GM12891 (cell line): ENCODE results near the gene ZFP91.
"Not testable (repeated sequence)": the region's sequence is repeated elsewhere in the genome, so short reads cannot be mapped to it uniquely, and the experiment has no call there.

Experiments
- PAX5 ChIP-seq: IDR thresholded peaks from 2 replicates; pipeline ENCODE4 v1.6.1; 2011; ENCODE audit warnings: low read length, moderate library complexity, mild to moderate bottlenecking; ENCODE audit not compliant: insufficient read depth, severe bottlenecking
- POLR2A ChIP-seq: IDR thresholded peaks from 2 replicates; pipeline ENCODE4 v1.6.1; 2011; ENCODE audit warnings: low read depth, low read length, control low read depth
- POLR2AphosphoS5 ChIP-seq: IDR thresholded peaks from 2 replicates; pipeline ENCODE4 v1.6.1; 2011; ENCODE audit warnings: low read depth, low read length, control low read depth
- POU2F2 ChIP-seq: IDR thresholded peaks from 2 replicates; pipeline ENCODE4 v1.6.1; 2011; ENCODE audit warnings: low read depth, mild to moderate bottlenecking, control low read depth, low read length, moderate library complexity
- SPI1 ChIP-seq: IDR thresholded peaks from 2 replicates; pipeline ENCODE4 v1.6.1; 2011; ENCODE audit warnings: low read depth, low read length, control low read depth
- TAF1 ChIP-seq: IDR thresholded peaks from 2 replicates; pipeline ENCODE4 v1.6.1; 2011; ENCODE audit warnings: low read depth, low read length, control low read depth

GRCh38 chr11:58572906-58573305, 6.0 kb upstream of the ZFP91 start:
- TF ChIP-seq POLR2A, POLR2AphosphoS5, TAF1, SPI1, POU2F2, PAX5: not testable (repeated sequence)
